Measurements from ENCODE around the gene TLX2. TPM values are rescaled to one million over a fixed set of nuclear protein-coding genes. Genes with fewer than 3 reads are reported as not detected.
A peak's percentile ranks its signal among the peaks of the same experiment; 100 is the strongest.

The TLX2 gene
- total and polyA plus RNA-seq, 8 donors, result 0.08 TPM; not detected in 6

DNA sequence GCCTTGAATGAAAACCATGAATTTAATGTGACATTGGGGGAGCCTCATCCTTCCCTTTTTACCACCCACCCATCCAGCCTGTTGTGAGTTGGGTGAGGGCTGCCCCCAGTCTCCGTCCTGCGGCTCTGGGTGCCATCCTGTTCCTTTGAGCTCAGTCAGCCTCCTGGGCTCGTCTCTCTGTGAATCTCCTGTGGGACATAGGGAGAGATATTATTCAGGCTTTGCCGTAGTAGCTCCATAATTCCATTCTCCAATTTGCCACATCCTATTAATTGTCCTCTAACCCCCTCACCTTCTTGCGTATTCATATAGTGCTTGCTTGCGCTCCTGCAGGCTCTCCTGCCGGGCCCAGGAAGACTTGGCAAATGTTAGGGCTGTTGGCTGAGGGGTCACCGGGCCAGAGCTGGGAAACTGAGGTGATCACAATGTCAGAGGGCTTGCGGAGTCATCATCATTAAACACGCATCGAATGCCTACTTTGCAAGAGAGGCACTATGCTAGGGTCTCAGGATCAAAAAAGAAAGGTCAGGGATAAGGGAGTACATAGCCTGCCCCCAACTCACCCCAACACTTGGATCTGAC is 12.5 kb downstream of the TLX2 start:
- TF ChIP-seq CTCF (IDR thresholded peaks at IDR 0.05), result no peak
- ATAC-seq, result no peak
- Histone ChIP-seq H3K4me1 (peaks cover 11 to 30% of the 10 kb centered on the region in 2 donors), H3K36me3 (peaks cover 0 to 25% of the 10 kb centered on the region in 2 donors), H3K9me3 (no peaks in the 10 kb centered on the region), H3K4me3 (no peak overlapping the region), H3K27ac (no peak overlapping the region), H3K27me3 (no peaks in the 10 kb centered on the region)
- intact Hi-C loops (cut with DNase I), result no loop called here
- DNase-seq, result no peak

DNA sequence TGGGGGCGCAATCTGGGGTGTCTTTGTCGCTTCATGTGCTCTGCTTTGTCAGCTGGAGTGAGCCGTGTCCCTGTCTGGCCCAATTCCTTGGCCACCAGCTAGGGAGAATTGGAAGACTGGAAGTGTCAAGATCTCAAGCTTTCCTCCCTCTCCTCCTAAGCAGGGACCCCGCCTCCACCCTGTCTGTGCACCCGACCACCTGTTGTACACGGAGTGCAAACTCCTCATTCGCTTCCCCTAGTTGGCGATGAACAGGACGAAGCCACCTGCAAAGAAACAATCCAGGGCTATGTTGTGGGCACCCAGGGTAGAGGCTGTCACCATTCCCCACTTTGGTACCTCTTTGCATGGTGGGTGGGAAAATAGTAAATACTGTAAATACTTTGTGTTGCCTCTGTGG is 13.5 kb downstream of the TLX2 start:
- Histone ChIP-seq H3K4me1 (peaks cover 11 to 30% of the 10 kb centered on the region in 2 donors), H3K27me3 (no peaks in the 10 kb centered on the region), H3K4me3 (no peak overlapping the region), H3K9me3 (no peaks in the 10 kb centered on the region), H3K27ac (no peak overlapping the region), H3K36me3 (peaks cover 0 to 33% of the 10 kb centered on the region in 2 donors)
- TF ChIP-seq CTCF (IDR thresholded peaks at IDR 0.05), result no peak
- DNase-seq (no peak), ATAC-seq (no peak)
- intact Hi-C loops (cut with DNase I), result no loop called here

- peaks cover 11 to 30% of the 10 kb centered on the region in 2 donors for H3K4me1 ChIP-seq
- no peaks in the 10 kb centered on the region for H3K27me3 ChIP-seq
- H3K36me3 ChIP-seq, result peaks cover 0 to 42% of the 10 kb centered on the region in 2 donors
- no peak for DNase-seq
- peak overlapping the region; percentile 83 to 94 for H3K27ac ChIP-seq
- intact Hi-C loops (cut with DNase I), result no loop called here
- H3K9me3 ChIP-seq, result no peaks in the 10 kb centered on the region
- no peak for TF ChIP-seq CTCF (IDR thresholded peaks at IDR 0.05)
- peak; percentile 7 for ATAC-seq
- H3K4me3 ChIP-seq, result peak overlapping the region; percentile 89 to 92
Measured at GRCh38 chr2:74528600-74529356, 14.5 kb downstream of the TLX2 start.

GRCh38 chr2:74529357-74530238 is 15.3 kb downstream of the TLX2 start, which contains the start of the genes AUP1 and HTRA2:
TSS of gene AUP1 (minus strand) at chr2:74529706. CDS start at chr2:74529629, 77 bp downstream.
TSS of gene HTRA2 (plus strand) at chr2:74529933. CDS start at chr2:74530007, 74 bp downstream.
- H3K4me1 ChIP-seq, result peaks cover 11 to 30% of the 10 kb centered on the region in 2 donors
- DNase-seq (peak; percentile 97 to 99 (median 99)), ATAC-seq (peak; percentile 96)
- H3K27me3 ChIP-seq, result no peaks in the 10 kb centered on the region
- H3K36me3 ChIP-seq, result peaks cover 0 to 47% of the 10 kb centered on the region in 2 donors
- H3K9me3 ChIP-seq, result no peaks in the 10 kb centered on the region
- peak within 1 kb of the TSS; percentile 83 to 94 for H3K27ac ChIP-seq
- TF ChIP-seq CTCF (IDR thresholded peaks at IDR 0.05), result peak in 1 of 2 donors; percentile 26
- peak within 1 kb of the TSS; percentile 89 to 92 for H3K4me3 ChIP-seq
- intact Hi-C loops (cut with DNase I), result no loop called here

Measured in left lung (tissue), 10 donors.